OCI-LY7 (cell line): Measurements from ENCODE around the gene SNAPC4. TPM values are rescaled to one million over a fixed set of nuclear protein-coding genes. Genes with fewer than 3 reads are reported as not detected.
"Not testable (repeated sequence)": the region's sequence is repeated elsewhere in the genome, so short reads cannot be mapped to it uniquely, and the experiment has no call there.

Experiments
- BruUV-seq: library from RNA; stranded (reverse); fragments of 400-500 nt; replicated peaks from 2 replicates; lab custom pipeline; 2021; lab: Mats Ljungman, UMichigan
- CTCF ChIA-PET: fragments of 300-600 bp; sonication (Branson Sonifier 250); formaldehyde crosslinking; loops from one replicate; lab custom pipeline; 2022; ENCODE audit warnings: antibody characterized with exemption; ENCODE audit not compliant: unreplicated experiment; lab: Charles Lee
- POLR2A ChIA-PET: fragments of 300-600 bp; sonication (Branson Sonifier 250); formaldehyde crosslinking; loops from one replicate; lab custom pipeline; 2022; ENCODE audit warnings: antibody characterized with exemption; lab: Charles Lee
- DNase-seq: peaks from one replicate; pipeline ENCODE4 v3.0.0-alpha.2; 2015; ENCODE audit warnings: low spot score
- H2AFZ ChIP-seq: fragments of 200-600 bp; sonication (generic), shearing (Covaris generic); 2 replicates; pipeline ENCODE4 v1.6.1; 2014; ENCODE audit warnings: mild to moderate bottlenecking, antibody characterized with exemption, low read length, moderate library complexity
- H3K27ac ChIP-seq: fragments of 200-600 bp; sonication (generic); 2 replicates; pipeline ENCODE4 v1.5.1; 2014; ENCODE audit warnings: mixed run types, low read depth, mild to moderate bottlenecking, moderate library complexity, low read length, inconsistent platforms; ENCODE audit not compliant: poor library complexity, severe bottlenecking
- H3K36me3 ChIP-seq: fragments of 200-600 bp; sonication (generic); 2 replicates; pipeline ENCODE4 v1.6.1; 2014; ENCODE audit warnings: mild to moderate bottlenecking, antibody characterized with exemption, low read length, moderate library complexity, mixed read lengths; ENCODE audit not compliant: insufficient read depth
- H3K4me1 ChIP-seq: fragments of 200-600 bp; sonication (generic); 2 replicates; pipeline ENCODE4 v1.5.1; 2014; ENCODE audit warnings: mild to moderate bottlenecking, low read length; ENCODE audit not compliant: insufficient read depth, poor library complexity, severe bottlenecking
- H3K4me2 ChIP-seq: fragments of 200-600 bp; sonication (generic); 2 replicates; pipeline ENCODE4 v1.6.1; 2014; ENCODE audit warnings: mild to moderate bottlenecking, low read length
- H3K4me3 ChIP-seq: fragments of 200-600 bp; sonication (generic); 2 replicates; pipeline ENCODE4 v1.5.1; 2014; ENCODE audit warnings: mild to moderate bottlenecking, low read depth, low read length; ENCODE audit not compliant: poor library complexity, severe bottlenecking
- H3K79me2 ChIP-seq: fragments of 200-600 bp; sonication (generic); 2 replicates; pipeline ENCODE4 v1.6.1; 2016; ENCODE audit warnings: low read depth, mild to moderate bottlenecking, low read length, moderate library complexity, mixed read lengths; ENCODE audit not compliant: insufficient read depth
- H3K9me2 ChIP-seq: fragments of 200-600 bp; sonication (generic); 2 replicates; pipeline ENCODE4 v1.6.1; 2016; ENCODE audit warnings: mild to moderate bottlenecking, low read length, mixed read lengths; ENCODE audit not compliant: insufficient read depth
- H3K9me3 ChIP-seq: fragments of 200-600 bp; sonication (generic); 2 replicates; pipeline ENCODE4 v1.6.1; 2014; ENCODE audit warnings: mild to moderate bottlenecking, mixed run types, low read length, mixed read lengths
- H4K20me1 ChIP-seq: fragments of 200-600 bp; sonication (generic); 2 replicates; pipeline ENCODE4 v1.6.1; 2014; ENCODE audit warnings: mild to moderate bottlenecking, antibody characterized with exemption, low read length, moderate library complexity, mixed read lengths; ENCODE audit not compliant: insufficient read depth
- CTCF ChIP-seq: fragments of 200-600 bp; sonication (generic); conservative IDR thresholded peaks from 2 replicates; pipeline ENCODE4 v1.5.1; 2014; ENCODE audit warnings: mild to moderate bottlenecking, antibody characterized with exemption, low read length, moderate library complexity, mixed read lengths
- EZH2phosphoT487 ChIP-seq: fragments of 200-600 bp; sonication (generic); IDR thresholded peaks from 2 replicates; pipeline ENCODE4 v1.6.1; 2018; ENCODE audit warnings: low read depth, borderline replicate concordance, mild to moderate bottlenecking, mixed run types, antibody characterized with exemption, low read length, moderate library complexity, mixed read lengths
- intact Hi-C: fragments of 100-400 bp; cut with micrococcal nuclease; formaldehyde crosslinking; loops from one replicate; pipeline ENCODE4 v1.10.0; 2022; ENCODE audit not compliant: unreplicated experiment
- total RNA-seq, 2 experiments: library from RNA; depleted of rRNA in 1 of 2; stranded (reverse); fragments of >200 nt in 1 of 2; shearing (Covaris generic) in 1 of 2; gene quantifications; 2 replicates each; pipeline ENCODE4 v1.2.3, GENCODE V29; 2014 to 2022

Gene SNAPC4
- total RNA-seq, 2 experiments from 2014 or later, result 13.4 to 16.8 TPM

- Histone ChIP-seq H3K4me1 (no peaks in the 10 kb centered on the region), H3K9me2 (no peaks in the 10 kb centered on the region), H3K79me2 (no peaks in the 10 kb centered on the region), H4K20me1 (no peaks in the 10 kb centered on the region), H2AFZ (no peak overlapping the region), H3K36me3 (peaks cover 67% of the 10 kb centered on the region), H3K4me2 (no peak overlapping the region), H3K4me3 (no peak overlapping the region), H3K9me3 (no peaks in the 10 kb centered on the region), H3K27ac (no peak overlapping the region)
- DNase-seq, result no peak
- BruUV-seq, result no TSS peak
- TF ChIP-seq EZH2phosphoT487, result no peak
- ChIA-PET POLR2A (no interaction called here), CTCF (no interaction called here)
- intact Hi-C loops, result no loop called here
Measured at GRCh38 chr9:136429075-136429628, 29.2 kb upstream of the SNAPC4 start.

- Histone ChIP-seq H3K9me3 (no peaks in the 10 kb centered on the region), H2AFZ (no peak overlapping the region), H3K36me3 (peaks cover 77% of the 10 kb centered on the region), H3K79me2 (no peaks in the 10 kb centered on the region), H4K20me1 (no peaks in the 10 kb centered on the region), H3K4me3 (no peak overlapping the region), H3K27ac (no peak overlapping the region), H3K4me2 (no peak overlapping the region), H3K9me2 (no peaks in the 10 kb centered on the region), H3K4me1 (no peaks in the 10 kb centered on the region)
- intact Hi-C loops, result no loop called here
- no peak for TF ChIP-seq CTCF
- TF ChIP-seq EZH2phosphoT487, result no peak
- ChIA-PET POLR2A (interaction anchor here (0.7 kb wide), 1 partner anchor 15 kb away, joined by 3 read pairs; no protein-coding TSS in a partner anchor), CTCF (no interaction called here)
- no TSS peak for BruUV-seq
- DNase-seq, result no peak
Measured at GRCh38 chr9:136426787-136427186, 26.8 kb upstream of the SNAPC4 start.

- H3K4me3 ChIP-seq, CTCF ChIA-PET, H3K79me2 ChIP-seq, DNase-seq, POLR2A ChIA-PET, intact Hi-C loops, H3K4me1 ChIP-seq, H2AFZ ChIP-seq, H3K4me2 ChIP-seq, H3K9me2 ChIP-seq, H3K9me3 ChIP-seq, H4K20me1 ChIP-seq, BruUV-seq, H3K27ac ChIP-seq: not testable (repeated sequence)
- peaks cover 84% of the 10 kb centered on the region for H3K36me3 ChIP-seq
Measured at GRCh38 chr9:136425367-136425766, 25.4 kb upstream of the SNAPC4 start.
